ENCODE measurements around the gene SLC16A11.
A peak's percentile ranks its signal among the peaks of the same experiment; 100 is the strongest.

- TF ChIP-seq CTCF (IDR thresholded peaks at IDR 0.05) (no peak), POLR2A (IDR thresholded peaks at IDR 0.05) (peak in 1 of 2 donors; percentile 56)
These were observed 29.5 kb downstream of the SLC16A11 start for GRCh38 chr17:7014261-7014994.
